T-cell (primary cell): ENCODE data around the gene NRF1. TPM values are rescaled to one million over a fixed set of nuclear protein-coding genes. Genes with fewer than 3 reads are reported as not detected.

ENCODE experiments used
- ATAC-seq, 4 experiments: fragments of 200-7000 bp in 3 of 4; fragments of 150-1000 bp in 1 of 4; cut with Tn5 transposase; replicated peaks in 1 of 4; 1 replicate in 3 of 4; 2 replicates in 1 of 4; pipeline ENCODE4 v1.10.0; 2021; ENCODE audit warnings: moderate library complexity in 3 of 4, mild to moderate bottlenecking in 2 of 4, moderate number of reproducible peaks in 1 of 4
- CTCF ChIA-PET, 2 donors: fragments of 300-600 bp; sonication (Branson Sonifier 250); formaldehyde crosslinking; loops; one replicate each; lab custom pipeline; 2022; ENCODE audit warnings: antibody characterized with exemption in 2 of 2; lab: Charles Lee
- POLR2A ChIA-PET, 2 donors: fragments of 300-600 bp; sonication (Branson Sonifier 250); formaldehyde crosslinking; loops; one replicate each; lab custom pipeline; 2022; ENCODE audit warnings: antibody characterized with exemption in 2 of 2; lab: Charles Lee
- DNase-seq, 35 experiments: peaks; one replicate each; pipeline versions ENCODE4 v3.0.0 to v3.0.0-alpha.2; 2013 to 2023
- H3K27ac ChIP-seq: one replicate; pipeline ENCODE4 v1.5.1; 2013; ENCODE audit warnings: low read length
- H3K27me3 ChIP-seq, 2 experiments: replicated peaks in 1 of 2; 1 replicate in 1 of 2; 2 replicates in 1 of 2; pipeline versions ENCODE4 v1.6.1 to v1.7.0; 2013; ENCODE audit warnings: low read length in 1 of 2, mixed read lengths in 1 of 2; ENCODE audit not compliant: control insufficient read depth in 2 of 2, insufficient read depth in 2 of 2; ENCODE audit errors: extremely low read depth in 1 of 2
- H3K36me3 ChIP-seq, 2 donors: 1 replicate in 1 of 2; 2 replicates in 1 of 2; pipeline versions ENCODE4 v1.6.1 to v1.7.0; 2013; ENCODE audit warnings: low read length in 1 of 2; ENCODE audit not compliant: control insufficient read depth in 2 of 2, insufficient read depth in 1 of 2; ENCODE audit errors: extremely low read depth in 1 of 2
- H3K4me1 ChIP-seq, 2 experiments: 1 replicate in 1 of 2; 2 replicates in 1 of 2; pipeline versions ENCODE4 v1.6.1 to v1.7.0; 2013; ENCODE audit warnings: low read length in 2 of 2, mixed read lengths in 1 of 2; ENCODE audit not compliant: insufficient read depth in 2 of 2, control insufficient read depth in 1 of 2; ENCODE audit errors: extremely low read depth in 1 of 2
- H3K4me3 ChIP-seq, 2 donors: 1 replicate in 1 of 2; 2 replicates in 1 of 2; pipeline versions ENCODE4 v1.5.1 to v1.7.0; 2013; ENCODE audit warnings: mild to moderate bottlenecking in 2 of 2, low read length in 1 of 2, moderate library complexity in 1 of 2; ENCODE audit not compliant: control insufficient read depth in 1 of 2; ENCODE audit errors: extremely low read depth in 1 of 2
- H3K9me3 ChIP-seq: 2 replicates; pipeline ENCODE4 v1.7.0; 2013
- H3K27ac Mint-ChIP-seq, 2 donors: one replicate each; pipeline ENCODE4 v1.8.0; 2020 to 2021; ENCODE audit warnings: mild to moderate bottlenecking in 2 of 2, mixed read lengths in 2 of 2
- H3K27me3 Mint-ChIP-seq, 2 donors: one replicate each; pipeline ENCODE4 v1.8.0; 2021 to 2022; ENCODE audit warnings: mixed read lengths in 2 of 2
- H3K36me3 Mint-ChIP-seq: one replicate; pipeline ENCODE4 v1.8.0; 2021; ENCODE audit warnings: mixed read lengths
- H3K4me1 Mint-ChIP-seq, 3 donors: one replicate each; pipeline ENCODE4 v1.8.0; 2020 to 2022; ENCODE audit warnings: mixed read lengths in 3 of 3, mild to moderate bottlenecking in 1 of 3
- H3K4me3 Mint-ChIP-seq, 3 donors: one replicate each; pipeline ENCODE4 v1.8.0; 2020 to 2022; ENCODE audit warnings: mild to moderate bottlenecking in 3 of 3, mixed read lengths in 3 of 3, moderate library complexity in 3 of 3
- H3K9me3 Mint-ChIP-seq, 3 donors: one replicate each; pipeline ENCODE4 v1.8.0; 2020 to 2022; ENCODE audit warnings: mixed read lengths in 3 of 3
- WGBS: methylation state at CpG from one replicate; pipeline ENCODE4 v1.1.5; 2013; ENCODE audit warnings: missing lambda C conversion rate; ENCODE audit not compliant: insufficient coverage; 5-methylcytosine and 5-hydroxymethylcytosine counted together
- total RNA-seq, 35 experiments: library from RNA in 6 of 35; stranded (reverse) in 6 of 35; fragments of 120-200 nt in 1 of 35; gene quantifications; one replicate each; pipeline versions ENCODE4 v1.2.1 to v1.2.4 and lab custom pipeline; 2013 to 2026

Gene NRF1
- total RNA-seq, 5 donors from 2014 or later (not counting 1 experiment from before 2014, with no cell fraction given), result 31.5 to 38.0 (median 35.6) TPM

GRCh38 chr7:129610709-129611245, 743 bp upstream of the NRF1 start:
- H3K9me3 Mint-ChIP-seq, result no peaks in the 10 kb centered on the region

GRCh38 chr7:129612112-129613015, 844 bp downstream of the NRF1 start:
- Mint-ChIP-seq H3K36me3 (peaks cover 6% of the 10 kb centered on the region), H3K27me3 (no peaks in the 10 kb centered on the region), H3K9me3 (no peaks in the 10 kb centered on the region), H3K4me3 (peak overlapping the region; percentile 91 to 93 (median 93)), H3K27ac (peak overlapping the region; percentile 95 to 96), H3K4me1 (peaks cover 60 to 66% (median 65%) of the 10 kb centered on the region in 3 donors)
- peak overlapping the region; percentile 73 for H3K27ac ChIP-seq
- ATAC-seq (peak; percentile 20 to 32 (median 24)), DNase-seq (peak in 29 of 35 experiments; percentile 10 to 62 (median 23))
- no peaks in the 10 kb centered on the region for H3K9me3 ChIP-seq
- H3K4me3 ChIP-seq, result peak overlapping the region; percentile 69 to 86
- ChIA-PET CTCF (interaction anchor here in 1 of 2 donors (0.9 to 1.6 kb wide), 5 partner anchors 16 to 212 kb away, joined by 4 to 9 read pairs (median 5); no protein-coding TSS in a partner anchor), POLR2A (interaction anchor here (0.5 to 0.7 kb wide), 6 partner anchors 22 to 579 kb away, joined by 3 to 8 read pairs (median 4); no protein-coding TSS in a partner anchor)
- H3K4me1 ChIP-seq, result peaks cover 34 to 42% of the 10 kb centered on the region in 2 experiments
- H3K27me3 ChIP-seq, result no peaks in the 10 kb centered on the region
- peaks cover 0 to 9% of the 10 kb centered on the region in 2 donors for H3K36me3 ChIP-seq
- WGBS, result 0% methylated on average over 58 of the region's 64 CpGs

More at GRCh38 chr7:129610709-129611245, 743 bp upstream of the NRF1 start:
- ChIA-PET POLR2A (interaction anchor here in 1 of 2 donors (0.7 to 1.0 kb wide), 2 partner anchors 26 to 300 kb away, joined by 3 read pairs; no protein-coding TSS in a partner anchor), CTCF (interaction anchor here (0.6 to 1.8 kb wide), 7 partner anchors 26 to 1622 kb away, joined by 3 to 7 read pairs (median 6); no protein-coding TSS in a partner anchor)
- DNase-seq (peak in 3 of 35 experiments; percentile 2 to 13 (median 5)), ATAC-seq (no peak)
- H3K9me3 ChIP-seq, result no peaks in the 10 kb centered on the region
- Mint-ChIP-seq H3K4me1 (peaks cover 55 to 64% (median 60%) of the 10 kb centered on the region in 3 donors), H3K27ac (peak overlapping the region; percentile 92 to 94), H3K36me3 (peaks cover 6% of the 10 kb centered on the region), H3K27me3 (no peaks in the 10 kb centered on the region), H3K4me3 (peak overlapping the region; percentile 90 to 94 (median 93))
- H3K36me3 ChIP-seq, result peaks cover 0 to 9% of the 10 kb centered on the region in 2 donors
- H3K4me1 ChIP-seq, result peaks cover 27 to 42% of the 10 kb centered on the region in 2 experiments
- H3K4me3 ChIP-seq, result peak overlapping the region; percentile 69 to 92
- WGBS, result 0% methylated on average over 11 of the region's 17 CpGs
- no peaks in the 10 kb centered on the region for H3K27me3 ChIP-seq
- peak overlapping the region; percentile 72 for H3K27ac ChIP-seq

GRCh38 chr7:129613016-129613337, 1.5 kb downstream of the NRF1 start:
- WGBS, result 83% methylated on average over 1 of the region's 5 CpGs
- H3K27me3 ChIP-seq, result no peaks in the 10 kb centered on the region
- ATAC-seq (no peak), DNase-seq (no peak)
- H3K4me3 ChIP-seq, result peak overlapping the region; percentile 69 to 86
- peaks cover 0 to 9% of the 10 kb centered on the region in 2 donors for H3K36me3 ChIP-seq
- POLR2A ChIA-PET, result interaction anchor here (0.6 to 0.7 kb wide), 3 partner anchors 21 to 579 kb away, joined by 3 to 6 read pairs (median 3); no protein-coding TSS in a partner anchor
- no peaks in the 10 kb centered on the region for H3K9me3 ChIP-seq
- no peaks in the 10 kb centered on the region for H3K27me3 Mint-ChIP-seq
- CTCF ChIA-PET, result interaction anchor here in 1 of 2 donors (0.9 to 1.6 kb wide), 5 partner anchors 15 to 211 kb away, joined by 4 to 9 read pairs (median 5); no protein-coding TSS in a partner anchor
- H3K27ac Mint-ChIP-seq, result peak overlapping the region; percentile 95 to 96
- H3K4me1 ChIP-seq, result peaks cover 37 to 44% of the 10 kb centered on the region in 2 experiments
- H3K27ac ChIP-seq, result peak overlapping the region; percentile 73
- peaks cover 64 to 70% (median 69%) of the 10 kb centered on the region in 3 donors for H3K4me1 Mint-ChIP-seq
- H3K36me3 Mint-ChIP-seq, result peaks cover 6% of the 10 kb centered on the region
- peak overlapping the region; percentile 91 to 93 (median 93) for H3K4me3 Mint-ChIP-seq
- H3K9me3 Mint-ChIP-seq, result no peaks in the 10 kb centered on the region

GRCh38 chr7:129615018-129615417, 3.5 kb downstream of the NRF1 start:
- Histone ChIP-seq H3K4me1 (peaks cover 37 to 41% of the 10 kb centered on the region in 2 experiments), H3K27me3 (no peaks in the 10 kb centered on the region), H3K36me3 (no peaks in the 10 kb centered on the region), H3K4me3 (no peak overlapping the region), H3K9me3 (no peaks in the 10 kb centered on the region), H3K27ac (no peak overlapping the region)
- Mint-ChIP-seq H3K36me3 (no peaks in the 10 kb centered on the region), H3K4me3 (peak overlapping the region; percentile 21 to 29 (median 24)), H3K4me1 (peaks cover 73 to 76% (median 74%) of the 10 kb centered on the region in 3 donors), H3K9me3 (no peaks in the 10 kb centered on the region), H3K27me3 (no peaks in the 10 kb centered on the region), H3K27ac (peak overlapping the region; percentile 44 to 56)
- CTCF ChIA-PET, result interaction anchor here (0.5 to 1.2 kb wide), 6 partner anchors 16 to 210 kb away, joined by 3 to 7 read pairs (median 4); no protein-coding TSS in a partner anchor
- no CpG with 5 or more reads among the region's 1 CpG for WGBS
- POLR2A ChIA-PET, result interaction anchor here (0.6 to 0.8 kb wide), 3 partner anchors 9 to 1840 kb away, joined by 3 read pairs; no protein-coding TSS in a partner anchor
- DNase-seq (peak in 9 of 35 experiments; percentile 3 to 53 (median 11)), ATAC-seq (no peak)

GRCh38 chr7:129616530-129616929, 5.0 kb downstream of the NRF1 start:
- DNase-seq, result no peak
- Histone ChIP-seq H3K9me3 (no peaks in the 10 kb centered on the region), H3K27me3 (no peaks in the 10 kb centered on the region), H3K27ac (no peak overlapping the region), H3K4me3 (no peak overlapping the region), H3K4me1 (peaks cover 27 to 35% of the 10 kb centered on the region in 2 experiments), H3K36me3 (no peaks in the 10 kb centered on the region)
- Mint-ChIP-seq H3K9me3 (no peaks in the 10 kb centered on the region), H3K27me3 (no peaks in the 10 kb centered on the region), H3K4me3 (peak overlapping the region in 2 of 3 donors; percentile 3 to 42), H3K36me3 (no peaks in the 10 kb centered on the region), H3K4me1 (peaks cover 71 to 81% (median 76%) of the 10 kb centered on the region in 3 donors), H3K27ac (no peak overlapping the region)
- ChIA-PET CTCF (interaction anchor here in 1 of 2 donors (1.2 kb wide), 1 partner anchor 9 kb away, joined by 4 read pairs; no protein-coding TSS in a partner anchor), POLR2A (interaction anchor here in 1 of 2 donors (0.5 kb wide), 1 partner anchor 120 kb away, joined by 3 read pairs; no protein-coding TSS in a partner anchor)
- ATAC-seq, result no peak
- 59% methylated on average over 4 of the region's 4 CpGs for WGBS
